Measurements from ENCODE around the gene KRT71.
A peak's percentile ranks its signal among the peaks of the same experiment; 100 is the strongest.

The KRT71 gene

DNA sequence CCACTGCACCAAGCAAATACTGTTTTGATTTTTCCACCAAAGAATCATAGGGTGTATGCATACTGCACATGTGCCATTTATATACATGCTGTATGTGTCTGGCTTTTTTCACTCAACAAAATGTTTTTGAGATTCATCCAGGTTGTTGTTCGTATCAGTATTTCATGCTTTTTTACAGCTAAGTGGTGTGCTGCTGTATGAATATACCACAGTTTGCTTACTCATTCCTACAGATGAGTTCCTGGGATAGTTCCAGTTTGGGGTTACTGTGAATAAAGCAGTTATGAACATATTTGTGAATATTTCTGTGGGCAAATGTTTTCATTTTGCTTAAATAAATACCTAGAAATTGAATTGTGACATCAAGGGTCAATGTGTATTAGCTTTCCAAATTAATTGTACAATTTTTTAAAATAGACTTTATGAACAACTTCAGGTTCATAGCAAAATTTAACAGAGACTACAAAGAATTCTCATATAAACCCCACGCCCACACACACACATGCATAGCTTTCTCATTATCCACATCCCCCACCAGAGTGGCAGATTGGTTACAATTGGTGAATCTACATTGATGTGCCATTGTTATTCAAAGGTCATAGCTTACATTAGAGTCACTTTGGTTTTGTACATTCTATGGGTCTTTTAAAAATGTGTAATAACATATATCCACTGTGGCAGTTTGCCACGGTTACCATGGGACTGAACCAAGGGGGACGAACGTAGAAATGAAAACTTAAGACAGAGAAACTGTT is 53.0 kb downstream of the KRT71 start:
- H3K4me3 ChIP-seq (replicated peaks; ENCODE audit: low read depth, low read length): no peak overlapping the region
- DNase-seq (ENCODE audit: low read depth): peak; percentile 40
- TF ChIP-seq, protein P1, sequence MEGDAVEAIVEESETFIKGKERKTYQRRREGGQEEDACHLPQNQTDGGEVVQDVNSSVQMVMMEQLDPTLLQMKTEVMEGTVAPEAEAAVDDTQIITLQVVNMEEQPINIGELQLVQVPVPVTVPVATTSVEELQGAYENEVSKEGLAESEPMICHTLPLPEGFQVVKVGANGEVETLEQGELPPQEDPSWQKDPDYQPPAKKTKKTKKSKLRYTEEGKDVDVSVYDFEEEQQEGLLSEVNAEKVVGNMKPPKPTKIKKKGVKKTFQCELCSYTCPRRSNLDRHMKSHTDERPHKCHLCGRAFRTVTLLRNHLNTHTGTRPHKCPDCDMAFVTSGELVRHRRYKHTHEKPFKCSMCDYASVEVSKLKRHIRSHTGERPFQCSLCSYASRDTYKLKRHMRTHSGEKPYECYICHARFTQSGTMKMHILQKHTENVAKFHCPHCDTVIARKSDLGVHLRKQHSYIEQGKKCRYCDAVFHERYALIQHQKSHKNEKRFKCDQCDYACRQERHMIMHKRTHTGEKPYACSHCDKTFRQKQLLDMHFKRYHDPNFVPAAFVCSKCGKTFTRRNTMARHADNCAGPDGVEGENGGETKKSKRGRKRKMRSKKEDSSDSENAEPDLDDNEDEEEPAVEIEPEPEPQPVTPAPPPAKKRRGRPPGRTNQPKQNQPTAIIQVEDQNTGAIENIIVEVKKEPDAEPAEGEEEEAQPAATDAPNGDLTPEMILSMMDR (IDR thresholded peaks at IDR 0.05; ENCODE audit: low read length, missing control alignments): no peak

DNA sequence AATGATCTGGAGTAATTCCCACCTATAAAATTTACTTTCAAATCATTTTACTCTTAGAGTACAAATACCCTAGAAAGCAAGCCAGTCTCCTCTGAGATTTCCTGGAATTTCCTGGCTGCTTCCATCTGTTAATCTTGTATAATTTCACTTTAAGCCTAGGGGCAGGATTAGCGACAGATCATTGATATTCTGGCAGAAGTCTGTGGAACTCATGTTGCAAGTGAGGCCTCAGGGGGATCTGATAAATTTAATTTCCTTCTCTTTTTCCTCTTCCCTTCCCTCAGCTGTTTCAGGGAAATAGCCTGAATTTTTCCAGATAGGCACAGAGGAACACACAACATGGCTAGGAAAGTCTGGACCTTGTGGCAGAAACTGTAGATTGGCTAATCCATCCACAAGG is 54.0 kb downstream of the KRT71 start:
- TF ChIP-seq, protein P1 (IDR thresholded peaks at IDR 0.05; ENCODE audit: low read length, missing control alignments): no peak
- no peak for DNase-seq (ENCODE audit: low read depth)
- H3K4me3 ChIP-seq (replicated peaks; ENCODE audit: low read depth, low read length): no peak overlapping the region

DNA sequence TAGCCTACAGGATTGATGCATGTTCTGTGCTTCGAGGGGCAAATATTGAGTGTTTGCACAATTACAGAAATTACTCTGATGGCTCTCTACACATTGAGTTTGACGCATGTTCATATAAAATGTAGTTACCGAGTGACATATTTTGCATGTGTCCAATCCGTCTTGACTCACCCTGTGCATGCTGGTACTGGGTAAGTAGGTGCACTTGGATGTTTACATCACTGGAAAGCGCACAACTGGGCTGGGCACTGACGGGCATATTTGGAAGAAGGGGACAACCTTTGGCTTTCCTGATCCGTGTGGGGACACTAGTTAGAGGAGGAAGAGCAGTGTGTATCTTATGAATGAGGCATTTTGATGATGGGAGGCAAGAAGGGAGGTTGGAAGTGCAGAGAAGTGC is 55.0 kb downstream of the KRT71 start:
- DNase-seq (ENCODE audit: low read depth): no peak
- H3K4me3 ChIP-seq (replicated peaks; ENCODE audit: low read depth, low read length): no peak overlapping the region
- TF ChIP-seq, protein P1 (IDR thresholded peaks at IDR 0.05; ENCODE audit: low read length, missing control alignments): no peak

DNA sequence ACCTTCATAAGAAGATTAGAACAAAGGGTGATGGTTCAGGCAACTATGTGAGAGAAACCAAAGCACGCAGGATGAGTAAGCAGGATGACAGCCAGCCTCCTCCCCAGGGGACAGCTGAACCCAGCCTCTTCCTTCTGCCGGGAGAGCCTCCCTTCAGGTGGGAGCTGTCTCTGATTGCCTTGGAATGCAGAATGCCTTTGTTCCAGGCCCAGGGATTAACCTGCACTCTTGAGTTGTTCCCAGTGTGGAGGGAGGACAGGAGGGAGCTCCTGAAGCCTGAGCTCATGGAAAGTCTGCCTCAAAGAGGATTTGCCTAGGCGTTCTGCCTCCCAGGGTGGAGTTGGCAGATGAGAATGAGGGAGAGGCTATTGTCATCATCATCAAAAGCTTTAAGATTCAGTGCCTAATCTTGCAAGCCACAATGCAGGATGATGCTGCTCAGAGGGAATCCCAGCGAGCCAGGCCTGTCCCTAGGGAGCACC is 56.3 kb downstream of the KRT71 start:
- peak; percentile 75 for DNase-seq (ENCODE audit: low read depth)
- no peak overlapping the region for H3K4me3 ChIP-seq (replicated peaks; ENCODE audit: low read depth, low read length)
- TF ChIP-seq, protein P1 (IDR thresholded peaks at IDR 0.05; ENCODE audit: low read length, missing control alignments): no peak

DNA sequence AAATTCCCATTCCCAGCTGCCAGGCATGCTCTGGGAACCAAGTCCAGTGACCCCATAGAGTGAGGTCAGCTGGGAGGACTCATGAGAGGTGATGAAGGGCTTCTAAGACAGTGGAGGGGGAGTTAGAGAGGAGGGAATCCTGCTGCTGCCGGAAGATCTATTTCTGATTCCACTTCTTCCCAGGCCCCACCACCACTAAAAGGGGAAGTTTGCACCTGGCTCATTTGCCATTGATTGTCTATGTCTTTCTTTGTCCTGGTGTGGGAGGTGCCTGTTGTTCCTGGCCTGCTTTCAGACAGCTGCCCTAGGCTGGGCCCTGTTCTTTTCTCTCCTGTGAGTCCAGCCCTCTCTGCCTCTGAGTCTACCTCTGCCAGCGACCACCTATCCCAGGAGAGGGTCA is 56.9 kb downstream of the KRT71 start:
- TF ChIP-seq, protein P1 (IDR thresholded peaks at IDR 0.05; ENCODE audit: low read length, missing control alignments): no peak
- DNase-seq (ENCODE audit: low read depth): peak; percentile 36
- no peak overlapping the region for H3K4me3 ChIP-seq (replicated peaks; ENCODE audit: low read depth, low read length)

DNA sequence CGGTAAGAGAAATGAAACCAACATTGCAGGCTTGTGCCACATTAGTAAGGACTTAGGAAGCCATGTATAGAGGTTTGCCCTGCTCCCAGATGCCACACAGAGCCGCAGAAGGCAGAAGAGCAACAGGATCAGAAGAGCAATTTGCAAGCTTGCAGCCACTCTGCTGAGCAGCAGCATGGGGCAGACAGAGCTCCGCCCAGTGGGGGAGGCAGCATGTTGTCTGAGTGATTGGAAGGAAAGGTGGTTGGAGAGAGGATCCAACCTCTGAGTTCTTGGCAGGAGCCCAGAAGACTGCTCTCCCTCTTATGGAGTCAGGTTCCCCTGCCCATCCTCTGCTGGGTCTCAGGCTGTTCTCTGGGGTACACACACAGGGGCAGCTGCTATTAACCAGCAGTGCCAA is 57.6 kb downstream of the KRT71 start:
- peak; percentile 50 for DNase-seq (ENCODE audit: low read depth)
- no peak overlapping the region for H3K4me3 ChIP-seq (replicated peaks; ENCODE audit: low read depth, low read length)

More for the DNA sequence above, 57.6 kb downstream of the KRT71 start:
- TF ChIP-seq, protein P1 (IDR thresholded peaks at IDR 0.05; ENCODE audit: low read length, missing control alignments): no peak
